Vagina (tissue), 2 donors: ENCODE data around the gene CHST7. TPM values are rescaled to one million over a fixed set of nuclear protein-coding genes. Genes with fewer than 3 reads are reported as not detected.

ENCODE experiments used
- DNase-seq, 2 donors: peaks; one replicate each; pipeline ENCODE4 v3.0.0-alpha.2; 2017; ENCODE audit errors: extremely low spot score in 2 of 2
- H3K27ac ChIP-seq: fragments of 200-600 bp; sonication (generic); one replicate; pipeline ENCODE4 v1.5.1; 2019
- H3K27me3 ChIP-seq: fragments of 200-600 bp; sonication (generic); one replicate; pipeline ENCODE4 v1.5.1; 2019
- H3K36me3 ChIP-seq, 2 donors: fragments of 200-600 bp; sonication (generic); one replicate each; pipeline ENCODE4 v1.5.1; 2017 to 2019
- H3K4me1 ChIP-seq: fragments of 200-600 bp; sonication (generic); one replicate; pipeline ENCODE4 v1.5.1; 2019
- H3K4me3 ChIP-seq, 2 donors: fragments of 200-600 bp; sonication (generic); 1 replicate in 1 of 2; 2 replicates in 1 of 2; pipeline ENCODE4 v1.5.1; 2016 to 2019
- H3K9me3 ChIP-seq: fragments of 200-600 bp; sonication (generic); one replicate; pipeline ENCODE4 v1.5.1; 2019
- CTCF ChIP-seq, 3 experiments: fragments of 450-650 bp in 2 of 3; fragments of 200-600 bp in 1 of 3; sonication (generic) in 1 of 3; IDR thresholded peaks; one replicate each; pipeline ENCODE4 v1.5.1; 2017 to 2019; ENCODE audit warnings: antibody characterized with exemption in 3 of 3, mild to moderate bottlenecking in 2 of 3, moderate library complexity in 2 of 3
- POLR2A ChIP-seq, 2 donors: fragments of 450-650 bp; IDR thresholded peaks; one replicate each; pipeline ENCODE4 v1.6.1; 2017; ENCODE audit warnings: antibody characterized with exemption in 2 of 2, mild to moderate bottlenecking in 2 of 2, moderate library complexity in 2 of 2
- POLR2AphosphoS5 ChIP-seq, 2 donors: sonication (generic); formaldehyde crosslinking; IDR thresholded peaks; one replicate each; pipeline ENCODE4 v1.9.0; 2017; ENCODE audit warnings: antibody characterized with exemption in 2 of 2, mild to moderate bottlenecking in 2 of 2, low read depth in 1 of 2; ENCODE audit not compliant: insufficient read depth in 1 of 2
- intact Hi-C: fragments of 100-400 bp; cut with DNase I; formaldehyde crosslinking; loops from one replicate; pipeline ENCODE4 v1.15.1; 2023
- total RNA-seq: library from RNA; depleted of rRNA; stranded (reverse); fragments of >200 nt; gene quantifications from one replicate; pipeline ENCODE4 v1.2.3, GENCODE V29; 2016

Gene CHST7
- total RNA-seq, 1 donor from 2014 or later: 20.6 TPM

- TF ChIP-seq POLR2AphosphoS5 (IDR thresholded peaks at IDR 0.05; ENCODE audit: insufficient read depth in 1 of 2, low read depth in 1 of 2) (no peak), POLR2A (IDR thresholded peaks at IDR 0.05) (no peak), CTCF (IDR thresholded peaks at IDR 0.05) (no peak)
- peak in 1 of 2 donors; percentile 20 for DNase-seq
- peak overlapping the region in 1 of 2 donors; percentile 2 for H3K4me3 ChIP-seq
- H3K4me1 ChIP-seq: peaks cover 27% of the 10 kb centered on the region
- intact Hi-C loops: no loop called here
- H3K27me3 ChIP-seq: no peaks in the 10 kb centered on the region
- no peak overlapping the region for H3K27ac ChIP-seq
- H3K36me3 ChIP-seq: no peaks in the 10 kb centered on the region
- no peaks in the 10 kb centered on the region for H3K9me3 ChIP-seq
Observed at GRCh38 chrX:46587158-46587557, 13.6 kb downstream of the CHST7 start.

GRCh38 chrX:46587753-46588171 is 14.2 kb downstream of the CHST7 start:
- H3K27me3 ChIP-seq: no peaks in the 10 kb centered on the region
- intact Hi-C loops: no loop called here
- no peaks in the 10 kb centered on the region for H3K9me3 ChIP-seq
- no peaks in the 10 kb centered on the region for H3K36me3 ChIP-seq
- peak in 1 of 2 donors; percentile 25 for DNase-seq
- H3K4me1 ChIP-seq: peaks cover 27% of the 10 kb centered on the region
- peak overlapping the region in 1 of 2 donors; percentile 2 for H3K4me3 ChIP-seq
- TF ChIP-seq POLR2AphosphoS5 (IDR thresholded peaks at IDR 0.05; ENCODE audit: insufficient read depth in 1 of 2, low read depth in 1 of 2) (no peak), POLR2A (IDR thresholded peaks at IDR 0.05) (no peak), CTCF (IDR thresholded peaks at IDR 0.05) (no peak)
- peak overlapping the region; percentile 38 for H3K27ac ChIP-seq

- Histone ChIP-seq H3K9me3 (no peaks in the 10 kb centered on the region), H3K27ac (peak overlapping the region; percentile 38), H3K4me1 (peaks cover 27% of the 10 kb centered on the region), H3K4me3 (no peak overlapping the region), H3K27me3 (no peaks in the 10 kb centered on the region), H3K36me3 (no peaks in the 10 kb centered on the region)
- intact Hi-C loops: no loop called here
- TF ChIP-seq CTCF (IDR thresholded peaks at IDR 0.05): no peak
- TF ChIP-seq POLR2A (IDR thresholded peaks at IDR 0.05): no peak
- no peak for TF ChIP-seq POLR2AphosphoS5 (IDR thresholded peaks at IDR 0.05; ENCODE audit: insufficient read depth in 1 of 2, low read depth in 1 of 2)
- DNase-seq: no peak
Observed at GRCh38 chrX:46588263-46588662, 14.7 kb downstream of the CHST7 start.

- no peak for TF ChIP-seq CTCF (IDR thresholded peaks at IDR 0.05)
- TF ChIP-seq POLR2AphosphoS5 (IDR thresholded peaks at IDR 0.05; ENCODE audit: insufficient read depth in 1 of 2, low read depth in 1 of 2): no peak
- TF ChIP-seq POLR2A (IDR thresholded peaks at IDR 0.05): no peak
- Histone ChIP-seq H3K4me3 (no peak overlapping the region), H3K27me3 (no peaks in the 10 kb centered on the region), H3K36me3 (no peaks in the 10 kb centered on the region), H3K9me3 (no peaks in the 10 kb centered on the region), H3K4me1 (peaks cover 27% of the 10 kb centered on the region), H3K27ac (no peak overlapping the region)
- intact Hi-C loops: no loop called here
- DNase-seq: no peak
Observed at GRCh38 chrX:46589977-46590723, 16.6 kb downstream of the CHST7 start.

- peak in 1 of 2 donors; percentile 3 for DNase-seq
- TF ChIP-seq POLR2A (IDR thresholded peaks at IDR 0.05) (no peak), CTCF (IDR thresholded peaks at IDR 0.05) (no peak), POLR2AphosphoS5 (IDR thresholded peaks at IDR 0.05; ENCODE audit: insufficient read depth in 1 of 2, low read depth in 1 of 2) (no peak)
- H3K4me1 ChIP-seq: no peaks in the 10 kb centered on the region
- no peaks in the 10 kb centered on the region for H3K9me3 ChIP-seq
- H3K27me3 ChIP-seq: no peaks in the 10 kb centered on the region
- intact Hi-C loops: no loop called here
- H3K4me3 ChIP-seq: no peak overlapping the region
- no peak overlapping the region for H3K27ac ChIP-seq
- no peaks in the 10 kb centered on the region for H3K36me3 ChIP-seq
Observed at GRCh38 chrX:46595084-46595483, 21.5 kb downstream of the CHST7 start.
